SK-MEL-5 (cell line): Measurements from ENCODE around the gene HKDC1. TPM values are rescaled to one million over a fixed set of nuclear protein-coding genes. Genes with fewer than 3 reads are reported as not detected.
"Not testable (repeated sequence)": the region's sequence is repeated elsewhere in the genome, so short reads cannot be mapped to it uniquely, and the experiment has no call there.

Experiments
- DNase-seq: peaks from one replicate; pipeline ENCODE4 v3.0.0-alpha.2; 2016; ENCODE audit warnings: low read depth, low spot score
- in situ Hi-C: cut with HindIII; loops from 2 replicates; pipeline ENCODE4 v1.10.0; 2016; ENCODE audit warnings: low sequenced_read_pairs, high pct_unique_total_duplicates, low pct_unique_long_range_greater_than_20kb
- total RNA-seq: library from RNA; depleted of rRNA; stranded (reverse); fragments of >200 nt; shearing (Covaris generic); gene quantifications from 2 replicates; pipeline ENCODE4 v1.2.3, GENCODE V29; 2014; rRNA removed

The HKDC1 gene
- total RNA-seq, 1 experiment from 2014 or later = 0.61 TPM

DNA sequence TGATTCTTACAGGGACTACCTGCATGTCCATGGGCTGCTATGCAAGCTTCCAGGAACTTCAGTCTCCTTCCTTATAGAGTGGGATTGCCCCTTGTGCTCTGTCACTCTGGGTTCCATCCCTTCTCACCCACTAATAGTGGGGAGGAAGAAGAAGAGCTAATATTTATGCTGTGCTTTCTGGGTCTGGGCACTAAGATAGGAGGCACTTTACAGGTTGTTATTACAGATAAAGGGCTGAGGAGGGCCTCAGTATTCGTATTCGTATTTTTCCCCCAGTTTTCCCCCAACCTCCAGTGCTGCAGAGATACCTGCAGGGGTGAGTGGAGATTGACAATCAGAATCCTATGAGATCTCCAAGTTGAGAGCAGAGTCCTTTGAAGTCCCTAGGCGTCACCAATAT, 72.3 kb downstream of the HKDC1 start:
- in situ Hi-C loops = no loop called here
- DNase-seq = no peak

DNA sequence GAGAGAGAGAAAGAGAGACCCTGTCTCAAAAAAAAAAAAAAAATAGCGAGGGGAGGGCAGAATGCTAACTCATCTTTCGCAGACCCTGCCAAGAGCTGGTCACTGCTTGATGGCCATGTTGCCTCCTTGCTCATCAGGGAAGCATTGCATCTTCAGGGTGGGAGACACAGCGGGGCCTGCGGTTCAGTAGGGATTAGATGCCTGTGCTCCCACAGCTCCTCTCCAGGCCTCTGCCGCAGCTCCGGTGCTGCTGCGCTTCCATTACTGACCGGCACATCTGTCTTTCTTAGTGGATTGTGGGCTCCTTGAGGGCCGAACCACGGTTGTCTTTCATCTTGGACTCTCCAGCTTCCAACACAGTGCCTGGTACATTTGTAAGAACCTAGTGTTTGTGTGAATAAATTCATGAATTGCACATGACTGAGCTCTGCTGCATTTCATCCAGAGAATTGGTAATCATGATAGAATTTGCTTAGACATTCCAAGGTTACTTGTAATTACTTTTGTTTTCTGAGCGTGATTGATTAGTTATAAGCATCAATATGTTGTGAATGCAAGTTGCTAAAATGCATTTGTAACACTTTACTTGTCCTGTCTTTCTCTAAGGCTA, 75.0 kb downstream of the HKDC1 start:
- DNase-seq = no peak
- in situ Hi-C loops = no loop called here

DNA sequence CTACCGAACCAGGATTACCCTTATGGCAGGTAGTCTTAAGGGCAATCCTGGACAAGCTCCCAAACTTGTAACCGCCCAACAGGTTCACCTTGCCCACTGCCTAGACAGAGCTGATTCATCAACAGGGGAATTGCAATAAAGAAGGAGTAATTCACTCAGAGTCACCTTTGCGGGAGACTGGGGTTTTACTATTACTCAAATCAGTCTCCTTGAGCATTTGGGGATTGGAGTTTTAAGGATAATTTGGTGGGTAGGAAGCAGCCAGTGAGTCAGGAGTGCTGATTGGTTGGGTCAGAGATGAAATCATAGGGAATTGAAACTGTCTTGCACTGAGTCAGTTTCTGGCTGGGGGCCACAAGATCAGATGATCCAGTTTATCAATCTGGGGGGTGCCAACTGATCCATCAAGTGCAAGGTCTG, 83.5 kb downstream of the HKDC1 start:
- in situ Hi-C loops = no loop called here
- no peak for DNase-seq

DNA sequence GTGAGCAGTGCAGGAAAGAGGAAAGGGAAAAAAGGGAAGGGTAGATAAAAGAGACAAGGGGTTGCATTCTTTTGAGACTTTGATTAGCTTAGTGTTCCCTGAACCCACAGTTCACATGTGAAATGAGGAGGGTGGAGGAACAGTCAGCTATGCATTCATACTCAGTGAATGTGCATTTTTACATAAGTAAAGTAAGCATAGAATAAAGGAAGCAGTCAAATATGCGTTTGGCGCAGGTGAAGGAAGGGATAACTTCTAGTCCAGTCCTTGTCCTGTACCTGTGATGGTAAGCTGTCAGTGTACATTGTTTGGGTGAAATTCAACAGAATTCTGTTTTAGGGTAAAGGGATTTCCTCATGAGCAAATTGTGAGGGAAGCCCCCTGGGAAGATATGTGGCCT, 86.3 kb downstream of the HKDC1 start:
- DNase-seq = no peak
- in situ Hi-C loops = no loop called here

DNA sequence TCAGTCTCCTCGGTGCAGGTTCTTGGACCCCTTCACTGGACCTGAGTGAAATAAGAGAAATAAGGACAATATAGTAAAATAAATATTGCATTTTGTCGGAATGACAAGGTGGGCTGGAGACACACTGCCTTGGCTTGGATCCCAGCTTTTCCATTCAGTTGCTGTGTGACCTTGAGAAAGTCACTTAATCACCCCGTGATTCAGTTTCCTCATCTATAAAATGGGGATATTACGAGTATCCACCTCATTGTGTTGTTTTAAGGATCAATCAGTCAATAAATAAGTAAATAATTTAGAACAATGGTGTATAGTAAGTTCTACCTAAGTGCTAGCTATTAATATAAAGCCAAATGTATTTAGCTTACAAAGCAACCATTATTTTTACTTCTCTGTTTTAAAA, 87.3 kb downstream of the HKDC1 start:
- no peak for DNase-seq
- in situ Hi-C loops = no loop called here

DNA sequence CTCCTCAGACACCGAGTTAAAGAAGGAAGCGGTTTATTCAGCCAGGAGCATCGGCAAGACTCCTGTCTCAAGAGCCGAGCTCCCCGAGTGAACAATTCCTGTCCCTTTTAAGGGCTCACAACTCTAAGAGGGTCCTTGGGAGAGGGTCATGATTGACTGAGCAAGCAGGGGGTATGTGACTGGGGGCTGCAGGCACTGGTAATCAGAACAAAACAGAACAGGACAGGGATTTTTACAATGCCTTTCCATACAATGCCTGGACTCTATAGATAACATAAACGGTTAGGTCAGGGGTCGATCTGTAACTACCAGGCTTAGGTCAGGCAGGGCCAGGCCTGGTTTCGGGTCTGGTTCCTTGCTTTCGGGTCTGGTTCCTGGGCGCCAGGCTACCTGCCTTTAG, 88.2 kb downstream of the HKDC1 start:
- DNase-seq, in situ Hi-C loops: not testable (repeated sequence)

DNA sequence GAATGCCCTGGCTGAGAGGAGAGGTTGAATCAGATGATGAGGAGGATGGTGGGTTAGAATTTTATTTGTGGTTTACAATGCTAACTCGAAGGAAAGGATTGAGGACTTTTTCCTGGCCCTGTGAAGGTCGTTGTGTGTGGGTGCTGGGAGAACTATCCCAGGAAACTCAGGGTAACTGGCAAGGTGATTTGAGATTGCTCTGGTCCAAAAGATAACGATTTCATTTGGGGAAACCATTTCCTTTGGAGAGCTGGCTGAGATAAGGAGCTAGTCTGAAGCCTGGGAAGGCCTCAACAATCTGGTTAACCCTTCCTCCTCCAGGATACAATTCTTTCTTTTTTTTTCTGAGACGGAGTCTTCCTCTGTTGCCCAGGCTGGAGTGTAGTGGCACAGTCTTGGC, 91.2 kb downstream of the HKDC1 start:
- in situ Hi-C loops = no loop called here
- DNase-seq = no peak

DNA sequence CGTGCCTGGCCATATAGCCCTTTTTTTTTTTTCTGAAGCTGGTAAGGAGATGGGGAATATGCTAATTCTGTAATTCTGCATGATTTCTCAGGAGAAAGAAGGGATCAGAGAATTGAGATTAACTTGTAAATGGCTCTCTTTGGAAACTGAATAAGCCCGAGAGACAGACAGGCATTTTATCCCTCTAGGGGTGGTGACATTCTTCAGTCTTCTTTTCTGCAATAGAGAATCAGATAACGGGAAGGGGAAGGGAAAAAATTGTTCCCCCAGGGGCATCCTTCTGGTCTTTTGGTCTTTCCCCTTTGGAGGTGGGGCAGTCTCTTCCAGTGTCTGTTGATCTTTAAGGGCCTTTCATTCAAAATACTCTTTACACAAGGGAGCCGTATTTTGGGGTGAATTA, 92.4 kb downstream of the HKDC1 start:
- no peak for DNase-seq
- in situ Hi-C loops = no loop called here

DNA sequence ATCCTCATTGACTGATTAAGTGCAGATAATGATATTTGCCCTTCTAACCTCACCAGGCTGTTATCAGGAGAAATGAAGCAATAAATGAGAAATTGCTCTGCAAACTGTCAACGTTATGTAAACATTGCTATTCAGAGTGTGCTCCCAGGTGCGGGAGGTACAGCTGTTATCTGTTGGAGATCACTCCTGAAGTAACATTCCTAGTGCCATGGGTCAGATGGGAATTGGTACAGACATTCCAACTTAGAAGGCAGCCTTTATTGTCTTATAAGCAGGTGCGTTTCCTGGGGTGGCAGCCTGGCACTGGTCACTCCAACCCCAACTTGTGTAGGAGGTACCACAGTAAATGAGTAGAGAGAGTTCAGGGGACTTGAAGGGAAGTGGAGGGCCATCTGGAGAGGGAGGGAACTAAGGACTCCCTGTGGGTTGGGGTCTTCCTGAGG, 95.0 kb downstream of the HKDC1 start:
- DNase-seq = no peak
- in situ Hi-C loops = no loop called here

DNA sequence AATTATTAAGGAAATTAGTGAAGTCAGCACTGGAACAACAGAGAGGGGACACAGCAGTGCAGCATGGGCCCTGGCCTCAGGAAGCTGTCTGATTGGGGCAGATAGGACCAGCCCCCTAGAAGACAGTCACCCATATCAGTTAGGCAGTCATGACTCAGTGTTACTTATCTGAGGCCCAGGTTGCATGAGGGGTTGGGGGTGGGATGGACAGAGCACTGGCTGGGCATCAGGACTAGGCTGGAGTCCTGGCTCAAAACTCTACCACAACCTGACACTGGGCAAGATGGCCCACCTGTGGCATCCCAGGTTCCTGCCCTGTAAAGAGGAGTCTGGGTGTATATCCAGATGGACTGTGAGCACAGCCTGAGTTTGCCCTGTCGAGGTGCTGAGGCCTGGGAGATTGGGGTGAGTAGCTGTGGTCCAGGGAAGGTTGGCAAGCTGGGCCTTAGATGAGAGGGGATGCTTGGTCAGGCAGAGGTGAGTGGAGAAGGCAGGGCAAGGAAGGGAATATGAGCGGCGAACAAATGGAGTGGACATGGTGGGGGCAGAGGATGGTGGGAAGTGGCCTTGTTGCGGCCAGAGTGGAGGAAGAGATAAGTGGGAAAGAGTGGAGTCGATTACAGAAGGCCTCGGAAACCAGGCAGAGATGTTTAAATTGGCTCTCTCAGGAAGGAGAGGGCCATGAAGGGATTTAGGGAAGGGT, 95.6 kb downstream of the HKDC1 start:
- no peak for DNase-seq
- in situ Hi-C loops = no loop called here

DNA sequence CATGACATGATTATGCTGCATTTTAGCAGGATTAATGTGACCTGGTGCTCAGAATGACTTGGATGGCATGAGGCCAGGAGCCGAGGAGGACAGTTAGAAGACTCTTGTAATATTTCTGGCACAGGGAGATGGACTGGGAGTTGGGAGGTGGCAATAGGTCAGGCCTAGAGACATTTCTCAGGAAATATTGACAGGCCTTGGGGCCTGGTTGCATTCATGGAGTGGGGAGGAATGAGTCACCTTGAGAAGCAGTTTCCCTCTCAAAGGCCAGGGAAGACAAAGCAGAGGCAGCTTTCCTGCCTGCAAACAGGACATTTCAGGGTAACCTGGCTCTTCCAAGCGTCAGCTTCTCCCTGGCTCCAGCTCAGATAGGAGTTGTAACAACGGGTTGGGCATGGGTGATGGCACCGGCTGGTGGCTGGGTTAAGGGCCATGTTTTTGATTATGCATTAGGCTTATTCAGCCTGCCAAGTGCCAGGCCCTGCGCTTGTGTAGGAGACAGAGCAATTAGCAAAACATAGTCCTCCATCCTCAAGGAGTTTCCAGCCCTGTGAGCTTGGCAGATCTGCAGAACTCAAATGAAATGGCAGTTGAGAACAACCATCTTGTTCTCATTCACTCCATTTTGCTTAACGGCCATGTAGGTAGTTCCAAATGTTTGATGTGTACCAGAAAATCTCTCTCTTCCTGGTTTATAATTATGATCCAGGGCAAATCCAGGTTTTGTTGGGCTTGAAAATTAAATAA, 96.4 kb downstream of the HKDC1 start:
- in situ Hi-C loops = no loop called here
- DNase-seq = no peak

Other genes starting within 250 kb of the HKDC1 start
- 18.9 and 21.2 TPM in 2 replicates for gene KIFBP, start 231.5 kb upstream of the HKDC1 start, total RNA-seq
- gene SRGN, start 132.2 kb upstream of the HKDC1 start, total RNA-seq = 3.9 and 4.8 TPM in 2 replicates
- 38.7 and 39.7 TPM in 2 replicates for gene VPS26A, start 96.2 kb upstream of the HKDC1 start, total RNA-seq
- gene SUPV3L1, start 40.1 kb upstream of the HKDC1 start, total RNA-seq = 24.8 and 25.5 TPM in 2 replicates
- 18.9 and 22.9 TPM in 2 replicates for gene HK1, start 58.2 kb downstream of the HKDC1 start, total RNA-seq
- 0.27 and 0.32 TPM in 2 replicates for gene TACR2, start 196.6 kb downstream of the HKDC1 start, total RNA-seq
- gene TSPAN15, start 231.1 kb downstream of the HKDC1 start, total RNA-seq = 2.1 and 3.7 TPM in 2 replicates